GM19328 (cell line): ENCODE data around the gene SELL.
"Not testable (repeated sequence)": the region's sequence is repeated elsewhere in the genome, so short reads cannot be mapped to it uniquely, and the experiment has no call there.

ENCODE experiments used
- ATAC-seq: cut with Tn5 transposase; IDR thresholded peaks from one replicate; pipeline ENCODE4 v1.9.1; 2021; ENCODE audit warnings: mild to moderate bottlenecking, moderate library complexity; ENCODE audit not compliant: unreplicated experiment

The SELL gene

GRCh38 chr1:169707912-169708604 is 3.4 kb downstream of the SELL start:
- ATAC-seq = no peak

- ATAC-seq = no peak
Observed at GRCh38 chr1:169704797-169705196, 6.6 kb downstream of the SELL start.

- no peak for ATAC-seq
Observed at GRCh38 chr1:169701261-169702005, 10.0 kb downstream of the SELL start.

GRCh38 chr1:169699707-169700106 is 11.7 kb downstream of the SELL start:
- no peak for ATAC-seq

GRCh38 chr1:169698976-169699375 is 12.4 kb downstream of the SELL start:
- no peak for ATAC-seq

- ATAC-seq = no peak
Observed at GRCh38 chr1:169697755-169698154, 13.7 kb downstream of the SELL start.

- ATAC-seq = no peak
Observed at GRCh38 chr1:169696273-169697100, 14.9 kb downstream of the SELL start.

GRCh38 chr1:169694304-169695075 is 16.9 kb downstream of the SELL start:
- no peak for ATAC-seq

- peak; percentile 34 for ATAC-seq
Observed at GRCh38 chr1:169692756-169693460, 18.5 kb downstream of the SELL start.

GRCh38 chr1:169690489-169690888 is 20.9 kb downstream of the SELL start:
- no peak for ATAC-seq

GRCh38 chr1:169689395-169689794 is 22.0 kb downstream of the SELL start:
- no peak for ATAC-seq

- ATAC-seq = not testable (repeated sequence)
Observed at GRCh38 chr1:169688377-169688776, 23.0 kb downstream of the SELL start.

GRCh38 chr1:169683661-169684060 is 27.8 kb downstream of the SELL start:
- no peak for ATAC-seq

- not testable (repeated sequence) for ATAC-seq
Observed at GRCh38 chr1:169683168-169683567, 28.3 kb downstream of the SELL start.

- ATAC-seq = no peak
Observed at GRCh38 chr1:169682071-169682470, 29.3 kb downstream of the SELL start.

- peak; percentile 19 for ATAC-seq
Observed at GRCh38 chr1:169681140-169681539, 30.3 kb downstream of the SELL start.

- peak; percentile 67 for ATAC-seq
Observed at GRCh38 chr1:169680377-169681019, 30.9 kb downstream of the SELL start.

GRCh38 chr1:169679692-169680091 is 31.7 kb downstream of the SELL start:
- no peak for ATAC-seq

GRCh38 chr1:169676001-169676400 is 35.4 kb downstream of the SELL start:
- no peak for ATAC-seq

- ATAC-seq = no peak
Observed at GRCh38 chr1:169670836-169671235, 40.6 kb downstream of the SELL start.
